ENCODE measurements around the gene CENPH.

The CENPH gene

GRCh38 chr5:69250593-69250992, 61.2 kb downstream of the CENPH start:
- no peak for DNase-seq (ENCODE audit: low read depth)

DNA sequence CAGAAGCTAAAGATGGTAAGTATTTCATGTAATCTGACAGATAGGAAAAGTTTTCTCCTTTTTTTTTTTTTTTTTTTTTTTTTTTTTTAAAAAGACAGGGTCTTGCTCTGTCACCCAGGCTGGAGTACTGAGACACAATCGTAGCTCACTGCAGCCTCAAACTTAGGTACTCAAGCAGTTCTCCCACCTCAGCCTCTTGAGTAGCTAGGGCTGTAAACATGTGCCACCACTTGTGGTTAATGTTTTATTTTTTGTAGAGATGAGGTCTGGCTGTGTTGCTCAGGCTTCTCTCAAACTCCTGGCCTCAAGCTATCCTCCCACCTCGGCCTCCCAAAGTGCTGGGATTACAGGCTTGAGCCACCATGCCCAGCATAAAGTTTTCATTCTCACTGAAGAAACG, 63.1 kb downstream of the CENPH start:
- no peak for DNase-seq (ENCODE audit: low read depth)

DNA sequence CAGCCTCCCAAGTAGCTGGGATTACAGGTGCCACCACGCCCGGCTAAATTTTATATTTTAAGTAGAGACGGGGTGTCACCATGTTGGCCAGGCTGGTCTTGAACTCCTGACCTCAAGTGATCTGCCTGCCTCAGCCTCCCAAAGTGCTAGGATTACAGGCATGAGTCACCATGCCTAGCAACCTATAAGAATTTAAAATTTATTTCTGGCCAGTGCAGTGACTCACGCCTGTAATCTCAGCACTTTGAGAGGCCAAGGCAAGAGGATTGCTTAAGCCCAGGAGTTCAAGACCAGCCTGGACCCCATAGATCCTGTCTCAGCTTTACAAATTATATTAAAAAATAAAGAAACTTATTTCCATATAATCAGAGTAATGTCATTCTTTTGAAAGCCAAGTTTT, 66.6 kb downstream of the CENPH start:
- peak; percentile 56 for DNase-seq (ENCODE audit: low read depth)

DNA sequence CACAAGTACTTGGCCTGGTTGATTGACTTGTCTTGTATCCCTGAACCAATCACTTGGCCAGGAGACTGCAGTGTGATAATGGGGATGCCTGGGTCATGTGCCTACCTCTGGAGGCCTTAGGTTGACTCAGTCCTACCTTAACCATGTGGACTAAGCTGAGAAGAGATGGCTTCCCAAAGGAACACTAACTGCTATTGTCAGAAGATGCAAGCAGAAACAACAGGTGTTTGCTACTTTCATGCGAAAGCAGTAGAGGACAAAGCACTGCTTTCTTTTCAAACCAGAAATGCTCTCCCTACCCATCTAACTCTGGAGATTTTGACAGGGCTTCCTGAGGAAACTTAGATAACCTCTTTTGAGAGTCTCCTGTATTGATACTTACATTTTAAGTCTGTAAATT, 68.2 kb downstream of the CENPH start:
- no peak for DNase-seq (ENCODE audit: low read depth)
